ENCODE results near the gene STIM2.

- TF ChIP-seq, protein P1, sequence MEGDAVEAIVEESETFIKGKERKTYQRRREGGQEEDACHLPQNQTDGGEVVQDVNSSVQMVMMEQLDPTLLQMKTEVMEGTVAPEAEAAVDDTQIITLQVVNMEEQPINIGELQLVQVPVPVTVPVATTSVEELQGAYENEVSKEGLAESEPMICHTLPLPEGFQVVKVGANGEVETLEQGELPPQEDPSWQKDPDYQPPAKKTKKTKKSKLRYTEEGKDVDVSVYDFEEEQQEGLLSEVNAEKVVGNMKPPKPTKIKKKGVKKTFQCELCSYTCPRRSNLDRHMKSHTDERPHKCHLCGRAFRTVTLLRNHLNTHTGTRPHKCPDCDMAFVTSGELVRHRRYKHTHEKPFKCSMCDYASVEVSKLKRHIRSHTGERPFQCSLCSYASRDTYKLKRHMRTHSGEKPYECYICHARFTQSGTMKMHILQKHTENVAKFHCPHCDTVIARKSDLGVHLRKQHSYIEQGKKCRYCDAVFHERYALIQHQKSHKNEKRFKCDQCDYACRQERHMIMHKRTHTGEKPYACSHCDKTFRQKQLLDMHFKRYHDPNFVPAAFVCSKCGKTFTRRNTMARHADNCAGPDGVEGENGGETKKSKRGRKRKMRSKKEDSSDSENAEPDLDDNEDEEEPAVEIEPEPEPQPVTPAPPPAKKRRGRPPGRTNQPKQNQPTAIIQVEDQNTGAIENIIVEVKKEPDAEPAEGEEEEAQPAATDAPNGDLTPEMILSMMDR (IDR thresholded peaks at IDR 0.05), result no peak
- TF ChIP-seq POLR2AphosphoS5 (IDR thresholded peaks at IDR 0.05), result no peak
Measured at GRCh38 chr4:27019766-27020165, 159.1 kb downstream of the STIM2 start.

Measured in transverse colon (tissue), 4 donors.